Mucosa of descending colon (tissue), 3 donors: Measurements from ENCODE around the gene EMILIN3. TPM values are rescaled to one million over a fixed set of nuclear protein-coding genes. Genes with fewer than 3 reads are reported as not detected.
A peak's percentile ranks its signal among the peaks of the same experiment; 100 is the strongest.

Source experiments
- ATAC-seq: fragments of 200-7000 bp; cut with Tn5 transposase; one replicate; pipeline ENCODE4 v1.9.1; 2020; ENCODE audit warnings: mild to moderate bottlenecking, moderate library complexity
- DNase-seq, 3 donors: peaks; one replicate each; pipeline ENCODE4 v3.0.0-alpha.2; 2020
- H3K36me3 ChIP-seq: fragments of 200-600 bp; one replicate; pipeline ENCODE4 v1.8.0; 2021; ENCODE audit warnings: low read depth, mild to moderate bottlenecking
- H3K4me1 ChIP-seq: fragments of 200-600 bp; one replicate; pipeline ENCODE4 v1.8.0; 2021; ENCODE audit warnings: low read depth, mild to moderate bottlenecking
- H3K4me3 ChIP-seq: fragments of 200-600 bp; one replicate; pipeline ENCODE4 v1.8.0; 2021; ENCODE audit warnings: mild to moderate bottlenecking
- H3K9me3 ChIP-seq: fragments of 200-600 bp; one replicate; pipeline ENCODE4 v1.8.0; 2021; ENCODE audit warnings: mild to moderate bottlenecking
- CTCF ChIP-seq: fragments of 200-600 bp; IDR thresholded peaks from one replicate; pipeline ENCODE4 v1.8.0; 2022; ENCODE audit warnings: antibody characterized with exemption, mild to moderate bottlenecking
- intact Hi-C, 2 donors: fragments of 100-400 bp; cut with DNase I in 1 of 2; cut with micrococcal nuclease in 1 of 2; formaldehyde crosslinking; loops; one replicate each; pipeline versions ENCODE4 v1.11.0 to v1.11.1; 2022; cut with DNase I, micrococcal nuclease
- total RNA-seq, 3 donors: library from RNA; stranded (reverse); fragmentation: NEBNext Ultra II Directional in 2 of 3; extraction: Animal tissue kit (Norgen Biotek cat#: 25700) in 2 of 3; gene quantifications; one replicate each; pipeline versions ENCODE4 v1.2.1 to v1.2.4, GENCODE V29; 2021 to 2023
- donor health status: DM: no; HTN: no; CAD: no; lungs with moderate emphysema.
- donor health status: DM: no; HTN: no; CAD: no.
- donor health status: DM: no; HTN: yes; CAD: no.

The EMILIN3 gene
- total RNA-seq, 3 donors from 2014 or later: 0.23 to 4.0 TPM; not detected in 1

- no peaks in the 10 kb centered on the region for H3K4me1 ChIP-seq
- DNase-seq (peak in 1 of 3 donors; percentile 24), ATAC-seq (no peak)
- no peak for TF ChIP-seq CTCF
- no peak overlapping the region for H3K4me3 ChIP-seq
- H3K9me3 ChIP-seq: no peaks in the 10 kb centered on the region
- intact Hi-C loops: no loop called here
- no peaks in the 10 kb centered on the region for H3K36me3 ChIP-seq
Measured at GRCh38 chr20:41373931-41374920, 7.6 kb upstream of the EMILIN3 start.

DNA sequence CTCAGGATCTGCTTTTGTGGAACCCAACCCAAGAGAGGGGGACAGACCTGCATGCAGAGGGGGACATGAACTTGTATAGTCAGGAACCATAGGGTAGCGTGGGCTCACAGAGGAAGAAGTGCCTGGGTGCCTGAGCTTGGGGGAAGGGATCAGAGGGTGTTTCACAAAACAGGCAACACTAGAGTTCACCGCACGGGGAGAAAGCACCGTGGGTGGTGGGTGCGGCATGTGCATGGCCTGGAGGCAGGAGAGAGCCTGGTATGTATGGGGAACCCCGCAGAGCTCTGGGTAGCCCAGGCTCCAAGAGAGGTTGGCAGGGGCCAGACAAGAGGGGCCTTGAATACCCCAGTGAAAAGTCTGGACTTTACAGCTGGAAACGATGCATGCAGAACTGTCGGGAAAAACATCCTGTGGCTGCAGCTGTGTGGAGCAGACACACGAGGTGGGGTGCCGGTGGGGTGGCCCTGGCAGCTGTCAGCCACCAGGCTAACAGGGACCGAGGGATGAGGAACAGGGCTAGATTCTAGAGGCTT lies 6.7 kb upstream of the EMILIN3 start:
- Histone ChIP-seq H3K4me3 (no peak overlapping the region), H3K4me1 (no peaks in the 10 kb centered on the region), H3K36me3 (no peaks in the 10 kb centered on the region), H3K9me3 (no peaks in the 10 kb centered on the region)
- ATAC-seq (no peak), DNase-seq (peak in 1 of 3 donors; percentile 16)
- intact Hi-C loops: no loop called here
- TF ChIP-seq CTCF: no peak

DNA sequence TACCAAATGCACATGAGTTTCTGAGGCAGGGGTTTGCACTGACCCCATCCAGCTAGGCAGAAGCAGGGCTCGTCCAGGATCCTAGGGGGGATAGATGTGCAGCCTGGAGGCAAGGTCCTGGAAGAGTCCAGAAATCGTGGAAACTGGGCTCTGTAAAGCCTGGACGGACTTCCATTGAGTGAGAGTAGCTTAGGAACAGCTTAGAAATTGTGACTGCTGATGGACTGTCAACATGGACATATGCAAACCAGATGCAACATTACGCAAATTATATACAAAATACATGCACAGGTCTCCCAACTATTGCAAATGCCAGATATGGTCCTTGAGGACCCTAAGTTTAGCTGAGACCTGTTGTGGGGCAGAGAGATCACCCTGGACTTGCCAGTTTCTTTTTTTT lies 4.8 kb upstream of the EMILIN3 start:
- no peaks in the 10 kb centered on the region for H3K36me3 ChIP-seq
- intact Hi-C loops: no loop called here
- TF ChIP-seq CTCF: no peak
- H3K9me3 ChIP-seq: no peaks in the 10 kb centered on the region
- DNase-seq (no peak), ATAC-seq (no peak)
- H3K4me3 ChIP-seq: no peak overlapping the region
- H3K4me1 ChIP-seq: no peaks in the 10 kb centered on the region

DNA sequence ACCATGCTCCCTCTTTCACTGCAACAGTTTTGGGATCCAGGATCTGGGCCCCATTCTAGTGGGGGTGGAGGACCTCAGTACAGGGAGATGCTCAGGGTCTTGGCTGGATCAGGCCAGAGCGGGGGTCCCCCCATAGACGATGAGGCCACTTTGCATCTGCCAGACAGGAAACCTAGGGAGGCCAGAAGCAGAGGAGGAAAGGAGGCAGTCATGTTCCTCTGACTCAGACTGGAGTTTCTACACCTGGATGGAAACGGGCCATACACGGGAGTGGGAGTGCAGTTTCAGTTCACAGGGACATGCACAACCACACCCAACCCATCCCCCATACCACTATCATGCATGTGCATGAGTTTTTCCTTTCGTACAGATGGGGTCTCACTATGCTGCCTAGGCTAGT lies 3.6 kb upstream of the EMILIN3 start:
- H3K36me3 ChIP-seq: no peaks in the 10 kb centered on the region
- H3K9me3 ChIP-seq: no peaks in the 10 kb centered on the region
- TF ChIP-seq CTCF: no peak
- ATAC-seq: no peak
- no peak overlapping the region for H3K4me3 ChIP-seq
- H3K4me1 ChIP-seq: peaks cover 6% of the 10 kb centered on the region
- intact Hi-C loops: no loop called here
- peak in 1 of 3 donors; percentile 8 for DNase-seq

- Histone ChIP-seq H3K9me3 (no peaks in the 10 kb centered on the region), H3K36me3 (no peaks in the 10 kb centered on the region), H3K4me1 (peaks cover 6% of the 10 kb centered on the region), H3K4me3 (no peak overlapping the region)
- TF ChIP-seq CTCF: no peak
- no peak for ATAC-seq
- DNase-seq: peak in 1 of 3 donors; percentile 10
- intact Hi-C loops: no loop called here
Measured at GRCh38 chr20:41369673-41370072, 3.1 kb upstream of the EMILIN3 start.
